ENCODE measurements around the gene SYT9.

GRCh38 chr11:7484645-7485044, 232.9 kb downstream of the SYT9 start:
- no peak for TF ChIP-seq CTCF (IDR thresholded peaks at IDR 0.05)
- TF ChIP-seq POLR2AphosphoS5 (IDR thresholded peaks at IDR 0.05) = no peak
- no peak for TF ChIP-seq POLR2A (IDR thresholded peaks at IDR 0.05)
